ENCODE data around the gene P4HA2. TPM values are rescaled to one million over a fixed set of nuclear protein-coding genes. Genes with fewer than 3 reads are reported as not detected.

Gene P4HA2
- total RNA-seq, 6 donors from 2014 or later, result 37.7 to 85.2 (median 57.5) TPM

DNA sequence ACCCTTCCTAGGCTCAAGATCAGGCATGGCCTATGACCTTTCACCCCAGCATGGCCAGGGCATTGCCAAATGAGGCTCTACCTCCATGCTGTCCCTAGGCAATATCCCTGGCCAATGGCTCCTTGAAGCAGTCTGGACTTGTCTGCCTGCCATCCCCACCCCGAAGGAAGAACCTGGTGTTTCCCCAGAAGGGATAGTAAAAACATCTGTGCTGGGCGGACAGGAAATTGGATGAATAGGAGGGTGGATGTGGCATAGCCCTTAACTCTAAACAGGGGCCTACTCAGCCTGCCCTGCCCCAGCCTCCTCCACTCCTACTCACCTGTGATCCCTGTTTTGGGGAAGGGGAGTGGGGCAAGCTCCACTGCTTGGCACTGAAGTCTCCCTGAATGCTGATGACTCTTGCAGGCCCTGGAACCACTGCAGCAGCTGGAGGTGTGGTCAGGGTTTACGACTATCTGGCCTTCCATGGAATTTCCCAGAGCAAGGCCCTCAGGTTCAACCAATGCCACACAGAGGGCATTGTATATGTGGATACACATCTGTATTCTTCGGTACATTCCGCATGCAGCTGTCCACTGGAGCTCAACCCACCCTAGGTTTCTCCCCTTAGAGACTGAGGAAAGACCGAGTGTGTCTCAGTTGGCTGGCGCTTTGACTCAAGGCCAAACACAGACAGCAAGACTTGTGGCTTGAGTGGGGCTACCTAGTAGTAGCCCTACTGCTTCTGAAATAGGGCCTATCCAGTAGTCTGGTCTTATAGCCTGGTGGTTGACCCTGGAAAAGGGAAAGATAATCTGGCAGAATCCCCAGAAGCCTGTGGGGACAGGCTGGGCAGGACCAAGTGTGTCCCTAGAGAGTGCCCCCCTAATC is 6.4 kb upstream of the P4HA2 start:
- DNase-seq, result peak in 1 of 2 donors; percentile 9
- H3K4me1 ChIP-seq, result peaks cover 0 to 5% (median 0%) of the 10 kb centered on the region in 4 donors
- H3K27ac ChIP-seq, result no peak overlapping the region
- 92 to 96% methylated on average over 4 to 7 of the region's 7 CpGs for WGBS, 2 donors
- H3K4me3 ChIP-seq, result no peak overlapping the region
- H3K36me3 ChIP-seq, result no peaks in the 10 kb centered on the region
- H3K27me3 ChIP-seq, result no peaks in the 10 kb centered on the region
- no peak for TF ChIP-seq POLR2A (IDR thresholded peaks at IDR 0.05)
- H3K9me3 ChIP-seq, result no peaks in the 10 kb centered on the region
- no peak for ATAC-seq (ENCODE audit: low FRiP score in 2 of 2)

DNA sequence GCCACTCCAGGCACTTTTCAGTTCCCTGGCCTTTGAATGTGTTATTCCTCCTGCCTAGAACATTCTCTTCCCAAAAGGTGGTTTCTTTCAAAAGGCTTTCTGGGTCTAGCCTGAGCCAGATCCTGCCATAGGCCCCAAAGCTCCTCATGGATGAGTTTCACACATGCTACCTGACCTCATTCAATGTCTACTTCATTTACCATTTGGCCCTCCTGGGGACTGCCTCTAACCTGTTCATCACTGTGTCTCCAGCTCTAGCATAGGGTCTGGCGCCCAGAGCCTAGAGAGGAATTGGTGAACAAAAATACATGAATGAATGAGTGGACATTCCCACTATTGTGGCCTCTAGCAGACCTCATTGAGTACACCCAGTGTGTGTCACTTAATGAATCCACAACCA is 5.4 kb upstream of the P4HA2 start:
- DNase-seq (no peak), ATAC-seq (ENCODE audit: low FRiP score in 2 of 2) (no peak)
- peaks cover 0 to 8% (median 2%) of the 10 kb centered on the region in 4 donors for H3K4me1 ChIP-seq
- no peaks in the 10 kb centered on the region for H3K27me3 ChIP-seq
- 100% methylated on average over 1 of the region's 1 CpG for WGBS, 2 donors
- TF ChIP-seq, protein P1, sequence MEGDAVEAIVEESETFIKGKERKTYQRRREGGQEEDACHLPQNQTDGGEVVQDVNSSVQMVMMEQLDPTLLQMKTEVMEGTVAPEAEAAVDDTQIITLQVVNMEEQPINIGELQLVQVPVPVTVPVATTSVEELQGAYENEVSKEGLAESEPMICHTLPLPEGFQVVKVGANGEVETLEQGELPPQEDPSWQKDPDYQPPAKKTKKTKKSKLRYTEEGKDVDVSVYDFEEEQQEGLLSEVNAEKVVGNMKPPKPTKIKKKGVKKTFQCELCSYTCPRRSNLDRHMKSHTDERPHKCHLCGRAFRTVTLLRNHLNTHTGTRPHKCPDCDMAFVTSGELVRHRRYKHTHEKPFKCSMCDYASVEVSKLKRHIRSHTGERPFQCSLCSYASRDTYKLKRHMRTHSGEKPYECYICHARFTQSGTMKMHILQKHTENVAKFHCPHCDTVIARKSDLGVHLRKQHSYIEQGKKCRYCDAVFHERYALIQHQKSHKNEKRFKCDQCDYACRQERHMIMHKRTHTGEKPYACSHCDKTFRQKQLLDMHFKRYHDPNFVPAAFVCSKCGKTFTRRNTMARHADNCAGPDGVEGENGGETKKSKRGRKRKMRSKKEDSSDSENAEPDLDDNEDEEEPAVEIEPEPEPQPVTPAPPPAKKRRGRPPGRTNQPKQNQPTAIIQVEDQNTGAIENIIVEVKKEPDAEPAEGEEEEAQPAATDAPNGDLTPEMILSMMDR (IDR thresholded peaks at IDR 0.05), result no peak
- TF ChIP-seq POLR2A (IDR thresholded peaks at IDR 0.05), result no peak
- no peak for TF ChIP-seq EP300 (IDR thresholded peaks at IDR 0.05)
- no peak for TF ChIP-seq POLR2AphosphoS5 (IDR thresholded peaks at IDR 0.05)
- no peak overlapping the region for H3K27ac ChIP-seq
- H3K4me3 ChIP-seq, result no peak overlapping the region
- no peaks in the 10 kb centered on the region for H3K9me3 ChIP-seq
- no peaks in the 10 kb centered on the region for H3K36me3 ChIP-seq

DNA sequence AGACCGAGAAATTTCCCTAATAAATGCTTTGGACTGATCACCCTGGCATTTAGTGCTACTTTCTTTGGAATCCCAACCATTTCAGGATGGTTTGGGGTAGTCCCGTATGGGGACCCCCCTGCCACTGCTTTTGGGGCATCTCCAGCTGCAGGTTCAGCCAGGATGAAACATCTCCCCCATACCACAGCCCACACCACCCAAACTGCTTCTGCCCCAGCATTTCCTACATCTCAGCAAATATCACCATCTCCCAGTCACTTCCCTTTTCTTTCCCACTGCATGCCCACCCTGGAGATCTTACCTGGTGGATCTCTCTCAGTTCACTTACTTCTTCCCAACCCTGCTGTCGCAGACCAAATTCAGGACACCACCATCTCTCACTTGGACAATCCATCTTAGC is 4.8 kb upstream of the P4HA2 start:
- TF ChIP-seq POLR2A (IDR thresholded peaks at IDR 0.05) (no peak), POLR2AphosphoS5 (IDR thresholded peaks at IDR 0.05) (no peak), EP300 (IDR thresholded peaks at IDR 0.05) (no peak)
- TF ChIP-seq, protein P1 (IDR thresholded peaks at IDR 0.05), result no peak
- Histone ChIP-seq H3K27me3 (no peaks in the 10 kb centered on the region), H3K36me3 (no peaks in the 10 kb centered on the region), H3K4me3 (no peak overlapping the region), H3K4me1 (peaks cover 0 to 14% (median 3%) of the 10 kb centered on the region in 4 donors), H3K27ac (no peak overlapping the region), H3K9me3 (no peaks in the 10 kb centered on the region)
- ATAC-seq (ENCODE audit: low FRiP score in 2 of 2), result no peak
- DNase-seq, result no peak
- WGBS, 2 donors, result 78 to 90% methylated on average over 2 to 3 of the region's 3 CpGs

DNA sequence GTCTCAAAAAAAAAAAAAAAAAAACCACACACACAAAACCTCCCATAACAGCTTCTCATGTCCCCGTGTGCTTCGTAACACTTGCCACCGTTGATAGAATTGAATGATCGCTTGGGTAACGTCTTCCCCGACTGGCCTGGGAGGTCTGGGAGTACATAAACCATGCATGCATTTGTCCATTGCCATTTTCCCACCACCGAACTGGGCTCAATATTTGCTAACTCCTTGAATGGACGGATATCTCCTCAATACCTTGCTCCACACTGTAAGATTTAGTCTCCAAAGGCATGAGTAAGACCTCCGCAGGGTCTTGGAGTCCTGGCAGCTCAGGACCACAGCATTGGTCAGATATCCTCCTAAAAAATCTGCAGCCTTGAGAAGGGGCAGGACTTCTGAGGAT is 3.2 kb upstream of the P4HA2 start:
- H3K27ac ChIP-seq, result no peak overlapping the region
- no peaks in the 10 kb centered on the region for H3K36me3 ChIP-seq
- 89 to 91% methylated on average over 9 of the region's 9 CpGs for WGBS, 2 donors
- H3K4me3 ChIP-seq, result no peak overlapping the region
- ATAC-seq (ENCODE audit: low FRiP score in 2 of 2) (no peak), DNase-seq (no peak)
- no peaks in the 10 kb centered on the region for H3K27me3 ChIP-seq
- TF ChIP-seq EP300 (IDR thresholded peaks at IDR 0.05), result no peak
- TF ChIP-seq POLR2A (IDR thresholded peaks at IDR 0.05), result no peak
- no peak for TF ChIP-seq POLR2AphosphoS5 (IDR thresholded peaks at IDR 0.05)
- TF ChIP-seq, protein P1 (IDR thresholded peaks at IDR 0.05), result no peak
- peaks cover 4 to 30% (median 17%) of the 10 kb centered on the region in 4 donors for H3K4me1 ChIP-seq
- H3K9me3 ChIP-seq, result no peaks in the 10 kb centered on the region

DNA sequence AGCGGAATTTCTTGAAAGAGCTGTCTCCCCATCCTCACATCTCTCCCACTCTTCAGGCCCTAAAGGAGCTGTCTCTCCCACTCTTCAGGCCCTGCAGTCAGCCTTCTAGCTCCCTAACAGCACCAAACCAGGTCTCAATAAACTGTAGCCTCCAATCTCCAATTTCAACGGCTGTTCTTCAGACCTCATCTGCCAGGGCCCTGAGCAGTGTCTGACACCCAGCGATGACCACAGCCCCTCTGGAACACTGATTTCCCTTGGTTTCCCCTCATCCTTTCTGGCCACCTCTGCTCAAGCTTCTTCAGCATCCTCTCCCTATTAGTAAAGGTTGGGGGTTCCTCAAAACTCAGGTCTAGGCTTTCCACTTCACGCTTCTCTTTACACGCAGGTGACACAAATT is 1.6 kb upstream of the P4HA2 start:
- TF ChIP-seq, protein P1 (IDR thresholded peaks at IDR 0.05), result no peak
- TF ChIP-seq EP300 (IDR thresholded peaks at IDR 0.05) (no peak), POLR2AphosphoS5 (IDR thresholded peaks at IDR 0.05) (no peak), POLR2A (IDR thresholded peaks at IDR 0.05) (no peak)
- no peak for ATAC-seq (ENCODE audit: low FRiP score in 2 of 2)
- Histone ChIP-seq H3K4me3 (no peak overlapping the region), H3K4me1 (peaks cover 9 to 46% (median 31%) of the 10 kb centered on the region in 4 donors), H3K36me3 (no peaks in the 10 kb centered on the region), H3K27me3 (no peaks in the 10 kb centered on the region), H3K27ac (no peak overlapping the region), H3K9me3 (no peaks in the 10 kb centered on the region)
- 90 to 93% methylated on average over 5 of the region's 5 CpGs for WGBS, 2 donors
- DNase-seq, result peak in 1 of 2 donors; percentile 4

Measured in upper lobe of left lung (tissue), 6 donors.